HepG2 (cell line): ENCODE data around the gene PSMB3. TPM values are rescaled to one million over a fixed set of nuclear protein-coding genes. Genes with fewer than 3 reads are reported as not detected.

ENCODE experiments used
- ATF6 ChIP-seq: sonication (generic); formaldehyde crosslinking; conservative IDR thresholded peaks from 2 replicates; pipeline ENCODE4 v1.4.0; 2020; ENCODE audit warnings: missing genetic modification reagents
- CTCF ChIP-seq: sonication (generic); formaldehyde crosslinking; IDR thresholded peaks from 2 replicates; pipeline ENCODE4 v1.5.0; 2020; ENCODE audit warnings: mild to moderate bottlenecking, missing genetic modification reagents, moderate library complexity
- DR1 ChIP-seq: sonication (generic); formaldehyde crosslinking; IDR thresholded peaks from 2 replicates; pipeline ENCODE4 v1.8.0; 2021; ENCODE audit warnings: mild to moderate bottlenecking, missing genetic modification reagents, inconsistent platforms
- ERF ChIP-seq: IDR thresholded peaks from 2 replicates; pipeline ENCODE4 v1.6.1; 2018; ENCODE audit warnings: missing biosample characterization, missing genetic modification reagents
- FOSL2 ChIP-seq: sonication (generic); formaldehyde crosslinking; IDR thresholded peaks from 2 replicates; pipeline ENCODE4 v1.4.0; 2020; ENCODE audit warnings: missing genetic modification reagents
- HMG20A ChIP-seq: IDR thresholded peaks from 2 replicates; pipeline ENCODE4 v1.6.1; 2016; ENCODE audit warnings: borderline replicate concordance
- HOXD1 ChIP-seq: sonication (generic); formaldehyde crosslinking; IDR thresholded peaks from 2 replicates; pipeline ENCODE4 v1.5.0; 2020; ENCODE audit warnings: missing genetic modification reagents
- KDM6A ChIP-seq: IDR thresholded peaks from 2 replicates; pipeline ENCODE4 v1.6.1; 2016; ENCODE audit warnings: low read depth
- KLF15 ChIP-seq: sonication (generic); formaldehyde crosslinking; IDR thresholded peaks from 2 replicates; pipeline ENCODE4 v1.8.1; 2023; ENCODE audit warnings: borderline replicate concordance, mild to moderate bottlenecking, inconsistent platforms, missing genetic modification reagents, mixed read lengths
- MAFG ChIP-seq: sonication (generic); formaldehyde crosslinking; IDR thresholded peaks from 2 replicates; pipeline ENCODE4 v1.5.1; 2020; ENCODE audit warnings: mild to moderate bottlenecking, missing genetic modification reagents
- MTA3 ChIP-seq: sonication (generic); formaldehyde crosslinking; IDR thresholded peaks from 2 replicates; pipeline ENCODE4 v1.4.0; 2020; ENCODE audit warnings: missing genetic modification reagents
- MXD4 ChIP-seq: IDR thresholded peaks from 2 replicates; pipeline ENCODE4 v1.6.1; 2016; ENCODE audit warnings: mild to moderate bottlenecking, missing biosample characterization, missing genetic modification reagents
- NFATC3 ChIP-seq: sonication (generic); formaldehyde crosslinking; IDR thresholded peaks from 2 replicates; pipeline ENCODE4 v1.5.1; 2020; ENCODE audit warnings: mild to moderate bottlenecking, missing genetic modification reagents
- NFKBIZ ChIP-seq: IDR thresholded peaks from 2 replicates; pipeline ENCODE4 v1.6.1; 2018; ENCODE audit warnings: missing genetic modification reagents, missing compliant biosample characterization
- ONECUT2 ChIP-seq: sonication (generic); formaldehyde crosslinking; IDR thresholded peaks from 2 replicates; pipeline ENCODE4 v1.4.0; 2020; ENCODE audit warnings: missing genetic modification reagents
- RCOR2 ChIP-seq: IDR thresholded peaks from 2 replicates; pipeline ENCODE4 v1.6.1; 2016; ENCODE audit warnings: missing biosample characterization, missing genetic modification reagents
- RNF2 ChIP-seq: fragments of 450-650 bp; conservative IDR thresholded peaks from 2 replicates; pipeline ENCODE4 v1.6.1; 2016; ENCODE audit warnings: low read depth
- STAG1 ChIP-seq: sonication (generic); formaldehyde crosslinking; IDR thresholded peaks from 2 replicates; pipeline ENCODE4 v1.4.0; 2020; ENCODE audit warnings: missing genetic modification reagents
- STAT5B ChIP-seq: sonication (generic); formaldehyde crosslinking; IDR thresholded peaks from 2 replicates; pipeline ENCODE4 v1.4.0; 2020; ENCODE audit warnings: missing genetic modification reagents
- TBX2 ChIP-seq: sonication (generic); formaldehyde crosslinking; IDR thresholded peaks from 2 replicates; pipeline ENCODE4 v1.5.0; 2020; ENCODE audit warnings: missing genetic modification reagents, mild to moderate bottlenecking, borderline replicate concordance
- ZNF136 ChIP-seq: sonication (generic); formaldehyde crosslinking; IDR thresholded peaks from 2 replicates; pipeline ENCODE4 v1.8.1; 2022; ENCODE audit warnings: low read depth, mild to moderate bottlenecking, moderate library complexity, missing genetic modification reagents
- ZNF503 ChIP-seq: sonication (generic); formaldehyde crosslinking; IDR thresholded peaks from 2 replicates; pipeline ENCODE4 v1.4.0; 2020; ENCODE audit warnings: missing genetic modification reagents
- ZNF652 ChIP-seq: IDR thresholded peaks from 2 replicates; pipeline ENCODE4 v1.6.1; 2016; ENCODE audit warnings: low read depth, borderline replicate concordance
- ZNF691 ChIP-seq: sonication (generic); formaldehyde crosslinking; IDR thresholded peaks from 2 replicates; pipeline ENCODE4 v1.4.0; 2020; ENCODE audit warnings: missing genetic modification reagents, low read depth, mild to moderate bottlenecking, borderline replicate concordance
- ZNF891 ChIP-seq: sonication (generic); formaldehyde crosslinking; IDR thresholded peaks from 2 replicates; pipeline ENCODE4 v1.5.0; 2020; ENCODE audit warnings: mild to moderate bottlenecking, missing genetic modification reagents
- ZSCAN30 ChIP-seq: sonication (generic); formaldehyde crosslinking; IDR thresholded peaks from 2 replicates; pipeline ENCODE4 v1.5.0; 2020; ENCODE audit warnings: mild to moderate bottlenecking, missing genetic modification reagents
- polyA plus RNA-seq, 8 experiments: library from polyadenylated mRNA; depleted of rRNA in 3 of 8; stranded (reverse) in 7 of 8; unstranded in 1 of 8; fragments of >200 nt; fragmentation: Illumina TruSeq in 4 of 8; extraction: Trizol in 4 of 8; gene quantifications; 2 replicates each; pipeline versions ENCODE4 v1.2.1 to v1.2.3, GENCODE V29; 2011 to 2016; ENCODE audit warnings: low read depth in 4 of 8, missing spikeins in 1 of 8, mixed read lengths in 1 of 8; ENCODE audit not compliant: insufficient read depth in 1 of 8
- total RNA-seq, 5 experiments: library from RNA; depleted of rRNA; stranded (reverse); fragments of >200 nt; fragmentation: Illumina TruSeq; extraction: Trizol; gene quantifications; 2 replicates each; pipeline ENCODE4 v1.2.3, GENCODE V29; 2016; ENCODE audit warnings: low read depth in 1 of 5

PSMB3 gene
- total and polyA plus RNA-seq, 2 of the 13 experiments (the other 11 are each of a cell fraction or from before 2014, with no cell fraction given), result 366 to 517 TPM

GRCh38 chr17:38706505-38707216 lies 45.9 kb upstream of the PSMB3 start (continued):
- TF ChIP-seq HMG20A (CRISPR knock-in tag) (0 out of 2 replicates have a peak, but pooled peaks have one; percentile 18), ZNF652 (no peak), ONECUT2 (CRISPR knock-in tag) (no peak), CTCF (CRISPR knock-in tag) (0 out of 2 replicates have a peak, but pooled peaks have one; percentile 5), KDM6A (CRISPR knock-in tag) (no peak), STAG1 (CRISPR knock-in tag) (no peak), ZSCAN30 (CRISPR knock-in tag) (no peak), RNF2 (no peak), RCOR2 (CRISPR knock-in tag) (no peak), ZNF503 (no peak), ZNF691 (CRISPR knock-in tag) (no peak), MTA3 (CRISPR knock-in tag) (no peak), TBX2 (CRISPR knock-in tag) (no peak), HOXD1 (no peak; the same call in 1 of the 2 replicates), STAT5B (CRISPR knock-in tag) (no peak), ZNF891 (CRISPR knock-in tag) (no peak), ZNF136 (no peak), MAFG (CRISPR knock-in tag) (no peak), KLF15 (CRISPR knock-in tag) (no peak), MXD4 (CRISPR knock-in tag) (no peak; the same call in 1 of the 2 replicates), NFKBIZ (no peak), DR1 (CRISPR knock-in tag) (no peak), ATF6 (no peak), ERF (CRISPR knock-in tag) (no peak), FOSL2 (CRISPR knock-in tag) (no peak), NFATC3 (CRISPR knock-in tag) (no peak)
